ENCODE measurements around the gene ESYT2. TPM values are rescaled to one million over a fixed set of nuclear protein-coding genes. Genes with fewer than 3 reads are reported as not detected.

Gene ESYT2
- total and polyA plus RNA-seq, 2 donors (not counting 1 experiment from before 2014, with no cell fraction given): 66.0 to 93.0 TPM

GRCh38 chr7:158771213-158771834 lies 58.0 kb downstream of the ESYT2 start:
- H3K36me3 ChIP-seq (ENCODE audit: control insufficient read depth, insufficient read depth, low read length): peaks cover 4% of the 10 kb centered on the region
- H3K27ac ChIP-seq (ENCODE audit: insufficient read depth, low read length): no peak overlapping the region
- no peaks in the 10 kb centered on the region for H3K9me3 ChIP-seq (ENCODE audit: control insufficient read depth, insufficient read depth, low read depth, low read length)
- no peaks in the 10 kb centered on the region for H3K4me1 ChIP-seq (ENCODE audit: control insufficient read depth, extremely low read depth, insufficient read depth, low read length)
- H3K79me2 ChIP-seq (ENCODE audit: control insufficient read depth, insufficient read depth, low read length): no peaks in the 10 kb centered on the region
- no peaks in the 10 kb centered on the region for H4K20me1 ChIP-seq (ENCODE audit: control insufficient read depth, extremely low read depth, insufficient read depth, low read length)
- no peaks in the 10 kb centered on the region for H3K27me3 ChIP-seq (ENCODE audit: control insufficient read depth, insufficient read depth, low read length)
- no peak overlapping the region for H3K4me3 ChIP-seq (replicated peaks in 1 of 4; ENCODE audit: control extremely low read depth in 1 of 4, insufficient read depth in 1 of 4, low read depth in 3 of 4, low read length in 4 of 4)
- no peak overlapping the region for H3K4me2 ChIP-seq (ENCODE audit: extremely low read depth, insufficient read depth, low read length)
- no peak for DNase-seq (ENCODE audit: low read depth in 2 of 2)
- no peak overlapping the region for H3K9ac ChIP-seq (ENCODE audit: insufficient read depth, low read length)
- no peak overlapping the region for H2AFZ ChIP-seq (ENCODE audit: low read length)
- no peak for TF ChIP-seq EZH2 (IDR thresholded peaks at IDR 0.05; ENCODE audit: low read length, missing control alignments)

DNA sequence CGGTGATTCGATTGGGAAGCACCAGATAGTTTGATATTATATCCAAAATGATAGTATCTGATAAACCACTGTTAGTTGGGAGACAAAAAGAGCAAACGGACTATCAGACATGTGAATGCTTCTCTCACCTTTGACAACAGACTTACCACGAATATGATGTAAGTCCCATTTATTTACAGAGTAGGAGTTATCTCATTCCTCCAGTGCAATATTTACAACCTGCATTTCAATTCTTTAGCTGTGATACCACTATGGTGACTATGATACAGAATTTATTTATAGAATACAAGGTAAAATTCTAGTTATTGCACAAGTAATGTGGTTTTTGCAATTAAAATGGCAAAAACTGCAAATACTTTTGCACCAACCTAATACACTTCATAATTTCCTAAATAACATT lies 61.6 kb downstream of the ESYT2 start:
- Histone ChIP-seq H3K9ac (ENCODE audit: insufficient read depth, low read length) (no peak overlapping the region), H3K4me1 (ENCODE audit: control insufficient read depth, extremely low read depth, insufficient read depth, low read length) (no peaks in the 10 kb centered on the region), H3K4me3 (replicated peaks in 1 of 4; ENCODE audit: control extremely low read depth in 1 of 4, insufficient read depth in 1 of 4, low read depth in 3 of 4, low read length in 4 of 4) (no peak overlapping the region), H3K27ac (ENCODE audit: insufficient read depth, low read length) (no peak overlapping the region), H3K9me3 (ENCODE audit: control insufficient read depth, insufficient read depth, low read depth, low read length) (no peaks in the 10 kb centered on the region), H3K27me3 (ENCODE audit: control insufficient read depth, insufficient read depth, low read length) (no peaks in the 10 kb centered on the region), H3K4me2 (ENCODE audit: extremely low read depth, insufficient read depth, low read length) (no peak overlapping the region), H2AFZ (ENCODE audit: low read length) (no peak overlapping the region), H3K79me2 (ENCODE audit: control insufficient read depth, insufficient read depth, low read length) (no peaks in the 10 kb centered on the region), H4K20me1 (ENCODE audit: control insufficient read depth, extremely low read depth, insufficient read depth, low read length) (no peaks in the 10 kb centered on the region), H3K36me3 (ENCODE audit: control insufficient read depth, insufficient read depth, low read length) (peaks cover 5% of the 10 kb centered on the region)
- no peak for DNase-seq (ENCODE audit: low read depth in 2 of 2)
- TF ChIP-seq CTCF (conservative IDR thresholded peaks at IDR 0.05 in 1 of 2, IDR thresholded peaks at IDR 0.05 in 1 of 2; ENCODE audit: low read depth in 1 of 2, low read length in 2 of 2) (no peak), EZH2 (IDR thresholded peaks at IDR 0.05; ENCODE audit: low read length, missing control alignments) (no peak)

DNA sequence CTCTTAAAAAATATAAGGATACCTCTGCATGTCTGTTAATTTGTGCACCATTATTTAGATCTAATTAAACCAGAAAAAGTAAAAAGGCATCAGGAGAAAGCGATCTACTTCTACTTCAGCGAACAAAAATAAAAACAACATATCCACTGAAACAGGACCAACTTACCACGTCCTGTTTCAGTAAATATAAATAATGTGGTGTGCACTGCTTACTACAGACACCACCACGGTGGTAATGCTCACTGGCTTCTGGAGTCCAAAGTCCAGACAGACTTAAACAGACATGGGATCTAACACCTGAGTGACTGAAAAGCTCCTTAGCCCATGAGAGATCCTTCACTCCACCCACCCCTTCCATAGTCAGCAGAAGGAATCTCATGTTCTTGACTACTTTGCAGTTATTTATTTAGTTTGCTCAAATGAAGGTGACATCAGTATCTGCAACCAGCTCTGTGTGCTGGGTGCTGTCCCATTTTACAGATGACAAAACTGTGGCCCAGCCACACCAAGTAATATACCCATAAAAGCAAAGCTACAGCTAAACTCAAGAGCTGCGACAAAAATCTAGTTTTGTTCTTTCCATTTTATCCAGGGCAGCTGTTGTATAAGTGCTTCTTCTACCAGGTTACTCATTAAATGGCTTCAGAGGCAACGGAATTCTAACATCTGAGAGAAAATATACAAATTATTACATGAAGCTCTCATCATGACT lies 62.6 kb downstream of the ESYT2 start:
- Histone ChIP-seq H2AFZ (ENCODE audit: low read length) (no peak overlapping the region), H3K4me1 (ENCODE audit: control insufficient read depth, extremely low read depth, insufficient read depth, low read length) (no peaks in the 10 kb centered on the region), H3K4me3 (replicated peaks in 1 of 4; ENCODE audit: control extremely low read depth in 1 of 4, insufficient read depth in 1 of 4, low read depth in 3 of 4, low read length in 4 of 4) (no peak overlapping the region), H3K9me3 (ENCODE audit: control insufficient read depth, insufficient read depth, low read depth, low read length) (no peaks in the 10 kb centered on the region), H3K27ac (ENCODE audit: insufficient read depth, low read length) (no peak overlapping the region), H3K27me3 (ENCODE audit: control insufficient read depth, insufficient read depth, low read length) (no peaks in the 10 kb centered on the region), H3K79me2 (ENCODE audit: control insufficient read depth, insufficient read depth, low read length) (no peaks in the 10 kb centered on the region), H4K20me1 (ENCODE audit: control insufficient read depth, extremely low read depth, insufficient read depth, low read length) (no peaks in the 10 kb centered on the region), H3K36me3 (ENCODE audit: control insufficient read depth, insufficient read depth, low read length) (peaks cover 5% of the 10 kb centered on the region), H3K4me2 (ENCODE audit: extremely low read depth, insufficient read depth, low read length) (no peak overlapping the region), H3K9ac (ENCODE audit: insufficient read depth, low read length) (no peak overlapping the region)
- TF ChIP-seq CTCF (conservative IDR thresholded peaks at IDR 0.05 in 1 of 2, IDR thresholded peaks at IDR 0.05 in 1 of 2; ENCODE audit: low read depth in 1 of 2, low read length in 2 of 2) (no peak), EZH2 (IDR thresholded peaks at IDR 0.05; ENCODE audit: low read length, missing control alignments) (no peak)
- DNase-seq (ENCODE audit: low read depth in 2 of 2): no peak

All from fibroblast of lung (primary cell).